Femur (tissue), 1 donor: ENCODE measurements around the gene SHROOM2.
A peak's percentile ranks its signal among the peaks of the same experiment; 100 is the strongest.

Source experiments
- DNase-seq: peaks from one replicate; pipeline ENCODE4 v3.0.0-alpha.2; 2017

Gene SHROOM2

DNA sequence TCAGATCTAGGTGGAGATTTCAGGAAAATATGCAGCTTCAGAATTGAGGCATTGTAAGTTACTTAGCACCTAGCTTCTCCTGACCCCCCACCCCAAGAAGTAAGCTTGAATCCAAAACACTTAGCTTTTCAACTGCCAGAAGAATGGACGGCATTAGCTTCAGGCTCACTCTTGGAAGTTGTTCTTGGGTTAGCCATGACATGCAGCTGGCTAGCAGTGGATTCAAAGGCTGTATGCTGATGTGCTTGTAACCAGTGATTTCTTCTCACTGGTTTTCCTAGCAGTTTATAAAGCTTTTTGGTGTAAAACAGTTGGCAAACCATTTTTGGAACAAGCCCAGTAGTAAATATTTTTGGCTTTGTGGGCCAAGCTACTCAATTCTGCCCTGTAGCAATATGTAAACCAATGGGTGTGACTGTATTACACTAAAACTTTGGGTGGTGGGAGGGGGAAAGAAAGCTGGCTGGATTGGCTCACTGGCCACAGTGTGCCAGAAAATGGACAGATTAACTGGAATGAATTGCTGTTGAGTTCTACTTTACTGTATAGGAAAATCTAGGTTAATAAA is 85.6 kb downstream of the SHROOM2 start:
- no peak for DNase-seq

DNA sequence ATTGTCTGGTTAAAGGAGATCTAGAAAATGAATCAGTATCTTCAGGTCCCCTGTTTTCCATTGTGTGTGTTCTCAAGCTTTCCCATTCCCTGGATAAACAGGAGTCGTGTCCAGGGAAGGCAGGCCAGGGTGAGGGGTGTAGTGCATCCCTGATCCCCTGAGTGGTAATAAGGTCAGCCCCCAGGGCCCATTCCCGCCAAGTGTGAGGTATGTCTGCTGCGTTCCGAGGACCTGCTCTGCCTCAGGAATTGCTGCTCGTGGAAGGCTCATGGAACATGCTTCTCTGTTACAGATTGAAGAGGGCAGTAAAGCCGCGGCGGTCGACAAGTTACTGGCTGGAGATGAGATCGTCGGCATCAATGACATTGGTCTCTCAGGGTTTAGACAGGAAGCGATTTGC is 87.1 kb downstream of the SHROOM2 start:
- no peak for DNase-seq

DNA sequence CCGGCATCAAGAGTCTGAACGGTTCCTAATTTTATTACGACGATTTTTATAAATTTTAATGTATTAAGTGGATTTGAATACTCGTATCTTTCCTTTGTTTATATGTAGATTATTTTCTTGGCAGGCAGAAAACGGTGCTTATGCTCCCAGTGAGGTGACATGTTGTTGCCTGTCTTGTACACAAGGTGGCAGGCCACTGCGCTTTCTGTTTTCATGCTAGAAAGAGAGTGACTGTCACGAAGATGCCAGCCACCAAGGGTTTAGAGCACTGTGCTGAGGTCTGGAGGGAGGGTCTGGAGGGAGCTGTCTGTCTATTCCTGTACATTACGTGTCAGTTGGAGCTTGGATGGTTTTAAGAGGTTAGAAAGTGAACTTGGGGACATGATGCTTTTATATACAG is 87.7 kb downstream of the SHROOM2 start:
- DNase-seq, result no peak

DNA sequence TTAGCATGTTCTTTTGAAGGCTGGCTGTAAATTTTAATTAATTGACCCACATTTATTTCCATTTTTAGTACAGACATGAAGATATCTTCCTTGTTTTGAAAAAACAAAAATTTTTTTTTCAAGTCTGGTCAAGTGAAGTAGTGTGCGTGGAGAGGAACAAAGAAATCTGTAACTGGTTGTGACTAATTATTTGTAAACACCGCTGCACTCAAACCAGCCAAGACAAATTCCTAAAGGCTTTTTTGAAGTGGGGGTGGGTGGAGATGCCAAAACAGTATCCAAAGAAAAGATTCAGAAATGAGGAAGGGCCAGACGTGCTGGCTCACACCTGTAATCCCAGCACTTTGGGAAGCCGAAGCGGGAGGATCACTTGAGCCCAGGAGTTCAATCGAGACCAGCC is 88.3 kb downstream of the SHROOM2 start:
- DNase-seq, result no peak

DNA sequence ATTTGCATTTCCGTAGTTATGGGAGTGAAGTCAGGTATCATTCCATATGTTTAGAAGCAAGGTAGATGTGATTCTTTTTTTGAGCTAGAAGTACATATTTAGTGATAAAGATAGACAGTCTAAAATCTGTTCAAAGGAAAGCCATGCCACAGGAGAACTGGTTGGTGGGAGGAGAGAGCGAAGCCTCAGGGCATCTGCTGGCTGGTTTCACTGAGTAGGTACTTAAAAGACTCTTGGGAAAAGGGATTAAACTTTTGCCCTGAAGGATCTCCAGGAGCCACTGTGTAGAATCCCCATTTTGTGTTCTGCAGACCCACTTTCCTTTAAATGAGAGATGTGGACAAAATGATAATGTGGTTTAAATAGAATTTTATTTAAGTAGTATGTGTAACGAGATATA is 89.6 kb downstream of the SHROOM2 start:
- DNase-seq, result no peak

DNA sequence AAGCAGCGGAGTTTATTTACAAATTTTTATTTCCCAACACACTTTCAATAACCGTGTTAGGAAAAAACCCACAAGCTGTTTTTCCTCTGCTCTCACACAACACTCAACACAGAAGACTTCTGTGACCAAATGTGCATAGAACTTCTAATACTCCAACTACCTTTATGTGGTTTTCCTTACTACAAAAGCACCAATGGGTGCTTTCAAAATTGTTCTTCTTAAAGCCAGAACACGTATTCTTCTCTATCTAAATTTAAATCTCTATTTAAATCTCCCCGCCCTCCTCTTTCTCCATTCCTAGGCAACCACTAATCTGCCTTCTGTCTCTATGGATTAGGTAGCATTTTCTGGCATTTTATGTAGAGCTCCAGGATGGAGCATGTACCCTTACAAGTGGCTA is 90.0 kb downstream of the SHROOM2 start:
- no peak for DNase-seq

DNA sequence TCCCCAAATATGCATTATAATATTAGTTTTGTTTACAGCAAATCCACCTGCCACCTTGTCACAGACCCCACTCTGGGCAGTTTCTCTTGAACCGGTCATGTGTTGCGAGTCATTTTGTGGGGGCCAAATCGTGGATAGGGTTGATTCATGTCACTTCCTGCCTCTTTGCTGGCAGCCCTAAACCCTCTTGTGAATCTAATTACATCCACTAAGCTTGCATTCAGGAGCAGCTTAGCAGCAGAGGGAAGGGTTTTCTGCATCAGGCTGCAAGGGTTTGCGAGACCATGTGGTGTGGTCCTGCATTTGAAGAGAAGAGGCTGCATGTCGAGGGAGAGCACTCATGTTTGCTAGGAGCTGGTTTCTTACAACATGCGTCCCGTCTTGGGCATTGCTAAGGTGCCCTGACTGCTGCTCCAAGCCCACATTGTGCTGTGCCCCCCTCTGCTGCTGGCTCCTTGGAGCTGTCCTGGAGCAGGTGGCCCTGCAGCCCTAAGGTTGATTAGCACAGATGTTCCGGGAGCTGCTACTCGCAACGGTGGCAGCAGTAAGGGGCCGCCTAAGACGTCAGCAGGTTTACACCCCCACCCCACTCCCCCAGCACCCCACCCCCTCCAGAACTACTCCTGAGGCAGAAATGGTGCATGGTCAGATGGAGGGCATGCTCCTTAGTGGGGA is 92.1 kb downstream of the SHROOM2 start:
- DNase-seq, result no peak

DNA sequence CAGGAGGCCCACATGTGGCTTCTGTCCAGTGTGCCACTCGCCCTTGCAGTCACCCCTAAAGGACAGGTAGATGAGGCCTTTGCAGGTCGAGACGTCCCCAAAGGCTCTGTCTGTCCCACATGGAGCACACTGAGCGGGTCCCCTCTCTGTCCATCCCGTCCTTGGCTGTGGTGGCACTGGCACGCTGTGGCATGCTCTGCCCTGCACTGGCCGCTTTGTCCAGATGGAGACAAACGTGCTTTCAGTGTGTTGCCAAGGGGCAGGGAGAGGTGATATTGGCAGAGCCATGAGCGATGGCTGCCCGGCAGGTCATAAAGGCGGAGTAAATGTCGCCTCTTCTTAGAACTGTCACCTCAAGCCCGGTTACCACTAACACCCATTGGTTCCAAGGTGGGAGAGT is 94.0 kb downstream of the SHROOM2 start:
- DNase-seq, result no peak

DNA sequence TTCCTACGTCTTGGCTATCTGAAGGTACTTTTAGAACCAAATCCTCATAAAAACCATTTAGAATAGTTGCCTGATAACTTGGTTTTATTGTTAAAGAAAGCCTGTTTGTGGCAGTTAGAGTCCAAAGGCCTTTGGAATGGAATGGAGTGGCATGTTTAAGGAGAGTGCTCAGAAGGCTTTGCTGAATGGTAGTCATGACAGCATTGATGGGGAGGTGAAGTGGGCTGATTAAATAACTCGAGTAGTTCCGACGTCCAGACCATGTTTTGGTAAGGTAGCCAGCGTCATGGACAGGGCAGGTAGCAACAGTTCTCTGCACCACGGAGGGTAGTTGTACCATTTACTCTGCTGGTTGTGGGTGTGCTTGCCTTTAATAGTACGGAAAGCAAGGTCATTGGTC is 94.6 kb downstream of the SHROOM2 start:
- no peak for DNase-seq

DNA sequence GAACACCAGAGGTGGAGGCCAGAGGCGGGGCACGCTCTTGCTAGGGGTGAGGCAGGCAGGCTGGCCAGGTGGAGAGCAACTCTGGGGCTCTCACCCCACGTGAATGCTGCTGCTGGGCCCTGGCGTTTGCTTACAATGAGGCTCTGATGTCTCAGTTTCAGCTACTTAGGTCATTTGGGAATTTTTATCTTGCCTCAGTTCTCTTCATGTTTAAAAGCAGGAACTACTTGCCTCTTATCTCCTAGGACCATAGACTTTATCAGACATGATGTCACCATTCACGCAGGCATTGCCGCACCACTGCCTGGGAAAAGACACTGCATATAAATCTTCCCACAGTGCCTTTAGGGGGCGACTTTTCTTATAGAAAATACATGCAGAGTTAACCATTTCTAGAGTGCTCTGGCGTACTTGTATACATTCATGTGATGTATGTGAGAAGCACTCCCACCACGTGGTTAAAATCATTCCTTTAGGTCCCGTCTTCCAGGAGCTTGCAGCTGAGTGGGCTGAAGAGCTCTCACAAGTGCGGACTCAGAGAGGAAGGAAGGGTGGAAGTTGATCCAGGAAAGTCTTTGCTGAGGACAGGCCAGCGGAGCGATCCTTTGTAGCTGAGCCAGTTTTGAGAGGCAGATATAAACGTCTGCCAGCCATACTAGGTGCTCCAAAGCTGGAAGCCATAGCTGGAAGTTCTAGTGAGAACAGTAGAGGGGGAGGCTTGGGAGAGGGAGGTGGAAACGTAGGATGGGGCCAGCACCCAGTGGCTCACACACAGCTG is 96.6 kb downstream of the SHROOM2 start:
- no peak for DNase-seq

DNA sequence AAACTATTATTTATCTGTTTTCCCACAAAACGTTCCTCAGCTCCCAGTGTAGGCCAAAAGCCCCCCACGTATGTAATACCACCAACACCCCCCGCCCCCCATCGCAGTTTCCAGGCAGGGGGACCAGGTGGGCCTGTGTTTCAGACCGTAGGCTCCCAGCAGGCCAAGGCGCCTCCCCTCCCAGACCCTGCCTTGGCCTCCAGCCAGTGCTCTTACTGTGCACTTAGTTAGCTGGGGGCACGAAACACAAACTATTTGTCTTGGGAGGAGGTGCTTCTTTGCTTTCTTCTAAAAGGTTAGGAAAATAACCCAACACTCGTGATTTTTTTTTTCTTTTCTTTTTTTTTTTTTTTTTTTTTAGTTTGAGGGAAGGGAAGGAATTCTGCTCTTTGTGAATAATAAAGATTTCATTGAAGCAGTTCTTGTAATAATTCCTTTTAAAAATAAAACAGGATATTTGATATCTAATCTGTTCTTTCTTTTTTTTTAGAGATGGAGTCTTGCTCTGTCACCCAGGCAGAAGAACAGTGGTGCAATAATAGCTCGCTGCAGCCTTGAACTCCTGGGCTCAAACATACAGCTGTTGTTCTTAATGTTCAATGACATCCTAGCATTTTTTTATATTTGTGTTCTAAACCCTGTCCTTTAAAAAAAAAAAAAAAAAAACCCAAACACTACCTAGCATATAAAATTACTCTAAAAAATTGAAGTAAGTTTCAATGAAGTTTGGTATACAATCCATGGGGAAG is 98.0 kb downstream of the SHROOM2 start:
- no peak for DNase-seq

DNA sequence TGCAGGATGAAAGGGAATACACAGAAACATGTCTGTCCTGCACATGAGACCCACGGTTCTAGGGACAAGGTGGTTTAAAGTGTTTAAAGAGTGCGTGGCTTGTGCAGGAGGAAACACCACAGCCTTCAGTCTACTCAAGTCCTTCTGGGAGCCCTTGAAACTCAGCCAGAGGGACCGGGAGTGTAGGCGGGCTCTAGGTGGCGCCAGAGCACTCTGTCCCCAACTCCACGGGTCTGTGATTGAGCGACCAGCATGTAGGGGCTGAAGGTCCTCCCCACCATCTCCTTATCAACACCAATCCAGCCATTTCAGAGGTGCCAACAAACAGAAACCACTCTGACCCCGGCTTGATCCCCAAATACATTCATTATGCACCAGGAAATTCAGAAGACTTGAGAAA is 98.9 kb downstream of the SHROOM2 start:
- DNase-seq, result peak; percentile 61

DNA sequence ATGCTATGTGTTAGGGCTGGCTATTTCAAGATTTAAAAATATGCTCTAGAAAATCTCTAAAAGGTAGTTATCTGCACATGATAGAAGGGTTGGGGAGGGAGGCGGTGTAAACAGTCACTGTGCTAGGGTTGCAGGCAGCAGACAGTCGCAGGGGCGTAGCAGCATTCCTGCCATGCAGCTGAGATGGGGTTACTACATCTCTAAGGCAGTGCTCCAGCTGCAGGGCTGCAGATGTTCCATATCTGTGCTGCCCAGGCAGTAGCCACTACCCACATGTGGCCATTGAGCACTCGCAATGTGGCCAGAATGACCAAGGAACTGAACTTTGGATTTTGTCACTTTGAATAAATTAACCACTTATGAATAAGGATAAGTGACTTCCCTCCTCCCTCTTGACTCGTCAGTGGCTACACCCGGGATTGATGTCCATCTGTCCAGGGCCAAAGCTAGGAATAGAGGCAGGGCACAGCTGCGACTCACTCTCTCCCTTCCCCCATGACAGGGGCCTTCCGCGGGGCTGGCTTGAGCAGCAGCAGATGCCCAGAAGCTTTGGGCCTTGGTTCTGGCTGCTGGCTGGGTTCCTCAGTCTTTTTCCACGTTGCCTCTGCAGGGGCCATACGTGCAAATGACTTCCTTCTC is 101.5 kb downstream of the SHROOM2 start:
- no peak for DNase-seq

DNA sequence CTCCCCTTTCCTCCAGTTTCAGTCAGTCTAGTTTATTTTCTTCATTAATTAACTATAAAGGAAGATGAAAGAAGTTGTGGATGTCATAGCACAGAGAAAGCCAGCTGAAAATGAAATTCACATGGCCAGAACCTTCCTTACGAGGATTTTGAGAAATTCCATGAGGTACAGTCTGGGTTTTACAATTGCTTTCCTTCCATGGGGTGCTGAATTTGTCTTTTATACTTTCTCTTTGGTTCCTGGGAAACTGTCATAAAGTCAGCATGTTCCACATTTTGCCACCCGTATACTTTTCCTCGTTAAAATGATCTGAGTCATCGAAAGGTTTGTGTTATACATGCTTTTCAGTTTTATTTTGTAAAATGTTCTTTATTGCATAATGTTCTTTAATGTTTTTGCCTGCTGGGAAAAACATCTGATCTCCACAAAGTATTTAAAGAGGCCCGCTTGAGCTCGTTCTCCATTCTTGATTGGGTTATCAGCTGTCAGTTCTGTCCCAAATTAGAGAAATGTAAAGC is 102.8 kb downstream of the SHROOM2 start:
- DNase-seq, result no peak

DNA sequence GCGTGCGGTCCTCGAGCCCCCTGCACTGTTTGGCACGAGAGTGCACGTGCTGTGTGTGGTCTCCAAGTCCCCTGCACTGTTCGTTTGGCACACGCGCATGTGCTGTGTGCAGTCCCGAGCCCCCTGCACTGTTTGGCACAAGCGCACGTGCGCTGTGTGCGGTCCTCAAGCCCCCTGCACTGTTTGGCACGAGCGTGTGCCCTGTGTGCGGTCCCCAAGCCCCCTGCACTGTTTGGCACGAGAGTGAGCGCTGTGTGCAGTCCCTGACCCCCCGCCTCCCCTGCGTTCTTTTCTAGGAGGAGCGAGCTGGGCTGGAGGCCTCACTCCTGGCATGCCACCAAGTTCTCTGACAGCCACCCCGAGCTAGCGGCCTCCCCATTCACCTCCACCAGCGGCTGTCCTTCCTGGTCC is 104.5 kb downstream of the SHROOM2 start:
- no peak for DNase-seq

DNA sequence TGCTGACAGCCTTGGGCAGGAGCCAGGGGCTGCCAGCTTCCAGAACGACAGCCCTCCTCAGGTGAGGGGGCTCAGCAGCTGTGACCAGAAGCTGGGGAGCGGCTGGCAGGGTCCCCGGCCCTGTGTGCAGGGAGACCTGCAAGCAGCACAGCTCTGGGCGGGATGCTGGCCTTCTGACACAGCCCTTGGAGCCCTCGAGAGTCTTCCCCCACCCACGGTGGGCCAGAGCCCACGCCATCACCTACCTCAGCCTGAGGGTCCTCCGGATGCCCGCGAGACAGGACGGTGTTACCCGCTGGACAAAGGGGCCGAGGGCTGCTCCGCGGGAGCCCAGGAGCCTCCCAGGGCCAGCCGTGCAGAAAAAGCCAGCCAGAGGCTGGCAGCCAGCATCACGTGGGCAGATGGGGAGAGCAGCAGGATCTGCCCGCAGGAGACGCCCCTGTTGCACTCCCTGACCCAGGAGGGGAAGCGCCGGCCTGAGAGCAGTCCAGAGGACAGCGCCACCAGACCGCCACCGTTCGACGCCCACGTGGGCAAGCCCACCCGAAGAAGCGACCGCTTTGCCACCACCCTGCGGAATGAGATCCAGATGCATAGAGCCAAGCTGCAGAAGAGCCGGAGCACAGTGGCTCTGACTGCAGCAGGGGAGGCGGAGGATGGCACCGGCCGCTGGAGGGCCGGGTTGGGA is 109.1 kb downstream of the SHROOM2 start:
- no peak for DNase-seq

DNA sequence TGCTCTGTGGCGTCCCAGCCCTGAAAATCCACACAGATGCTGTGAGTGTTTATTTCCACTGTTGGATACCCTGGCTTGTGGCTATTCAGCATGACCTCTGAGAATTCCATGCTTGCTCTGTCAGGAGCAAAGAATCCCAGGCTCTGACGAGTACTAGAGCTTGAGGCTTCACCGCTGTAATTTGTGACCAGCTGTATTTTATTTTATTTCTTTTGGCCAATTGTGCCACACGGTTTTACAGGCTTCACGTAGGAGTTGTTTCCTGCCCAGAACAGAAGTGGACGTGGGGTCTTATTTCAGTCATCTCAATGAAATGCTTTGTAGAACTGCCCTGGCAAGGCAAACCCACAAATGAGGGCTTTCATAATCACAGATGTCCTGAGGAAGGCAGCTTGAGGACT is 111.5 kb downstream of the SHROOM2 start:
- peak; percentile 38 for DNase-seq

DNA sequence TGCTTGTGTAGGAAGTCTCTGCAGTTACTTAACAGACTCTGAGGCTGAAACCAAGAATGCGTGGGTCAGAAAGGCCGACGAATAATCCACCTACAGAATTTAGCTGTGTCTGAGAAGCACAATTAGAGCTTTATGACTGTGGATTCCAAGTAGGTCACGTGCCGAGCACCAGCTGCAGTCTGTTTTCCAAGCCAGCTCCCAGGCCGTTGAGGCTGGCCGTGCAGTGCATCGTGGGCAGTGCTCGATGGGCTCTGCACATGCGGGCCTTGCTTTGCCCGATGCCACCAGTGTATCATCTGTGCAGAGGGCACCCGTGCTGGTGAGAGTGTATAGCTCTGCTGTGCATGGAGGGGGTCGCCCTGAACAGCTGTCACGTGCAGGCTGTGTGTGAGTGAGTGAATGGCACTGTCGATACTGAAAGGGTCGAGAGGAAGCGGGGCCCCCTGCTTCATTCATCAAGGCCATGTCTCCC is 113.4 kb downstream of the SHROOM2 start:
- DNase-seq, result peak; percentile 68

DNA sequence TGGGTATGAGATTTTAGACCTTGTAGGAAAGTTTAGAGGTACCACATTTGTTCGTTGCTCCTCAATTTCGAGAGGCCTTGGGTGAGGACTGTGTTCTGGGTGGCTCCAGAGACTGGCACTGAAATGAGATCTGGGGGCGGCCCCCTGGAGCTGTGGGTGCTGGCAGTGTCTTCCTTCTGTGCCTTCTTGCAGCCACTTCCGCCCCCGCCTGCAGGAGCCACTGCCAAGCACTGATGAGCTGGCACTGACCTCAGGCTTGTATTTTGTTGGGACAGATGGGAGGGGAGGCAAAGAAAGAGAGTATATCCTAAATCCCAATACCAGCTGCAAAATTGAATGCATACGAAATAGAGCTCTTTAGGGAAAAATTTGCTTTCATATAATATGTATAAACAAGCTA is 116.4 kb downstream of the SHROOM2 start:
- DNase-seq, result peak; percentile 62

DNA sequence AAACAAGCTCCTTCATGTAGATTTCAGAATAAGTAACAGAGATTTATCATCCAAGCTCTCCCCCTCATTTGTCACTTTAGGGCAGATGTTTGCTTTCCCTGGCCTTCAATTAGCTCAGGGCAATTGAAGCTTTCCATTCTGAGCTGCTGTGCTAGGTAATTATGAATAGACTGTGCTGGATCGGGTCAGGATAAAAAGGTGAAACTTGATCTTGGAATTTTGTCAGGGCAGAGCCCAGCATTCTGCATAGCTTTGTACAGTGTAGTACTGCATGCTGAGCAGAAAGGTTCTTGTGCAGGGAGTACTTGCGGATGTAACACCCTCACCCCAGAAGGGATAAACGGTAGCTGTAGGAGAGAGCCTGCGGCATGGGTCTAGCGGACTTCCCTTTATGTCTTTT is 116.9 kb downstream of the SHROOM2 start:
- DNase-seq, result no peak

DNA sequence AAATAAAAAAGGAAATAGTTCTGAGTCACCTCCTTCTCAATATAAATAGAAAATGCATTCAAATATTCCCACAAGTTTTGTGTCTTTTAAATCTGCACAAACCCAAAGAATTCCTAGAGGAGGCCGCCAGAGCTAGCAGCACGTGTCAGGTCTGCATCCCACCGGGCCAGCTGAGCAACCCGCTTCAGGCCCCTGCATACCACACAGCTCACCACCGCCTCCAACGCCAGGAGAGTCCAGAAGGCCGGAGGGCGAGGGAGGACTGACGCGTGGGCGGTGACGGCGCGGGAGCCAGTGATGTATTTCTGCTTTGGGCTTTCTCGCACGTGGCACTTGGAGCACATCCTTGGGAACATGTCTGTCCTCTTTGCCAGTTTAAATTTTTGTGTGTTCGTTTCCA is 119.1 kb downstream of the SHROOM2 start:
- DNase-seq, result no peak

DNA sequence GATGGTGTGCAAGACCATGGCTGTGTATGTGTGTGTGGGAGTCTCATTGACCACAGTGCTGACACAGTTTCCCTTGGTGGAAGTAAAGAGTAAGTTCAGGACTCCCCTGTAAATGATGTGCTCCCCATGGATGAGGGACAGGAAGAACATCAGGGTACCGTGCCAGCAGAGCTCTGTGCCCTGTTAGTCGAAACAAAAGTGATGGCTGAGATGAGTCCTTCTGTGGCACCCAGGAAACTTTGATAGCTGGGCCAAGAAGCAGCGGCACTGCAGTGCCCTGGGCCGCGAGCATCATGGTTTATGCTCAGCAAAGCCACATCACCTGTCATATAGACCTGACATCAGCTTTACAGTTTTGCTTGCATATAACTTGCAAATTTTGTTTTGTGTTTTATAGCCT is 119.5 kb downstream of the SHROOM2 start:
- no peak for DNase-seq
